Activated CD4-positive, alpha-beta T cell treated with anti-CD3 and anti-CD28 coated beads, Interleukin-2, Interleukin-4, amounts not matched to agents 100 ng/mL and 50 ng/mL, durations not matched to agents 16 hours and 8 hours (primary cell): Measurements from ENCODE around the gene FARSB.
"Not testable (repeated sequence)": the region's sequence is repeated elsewhere in the genome, so short reads cannot be mapped to it uniquely, and the experiment has no call there.

ENCODE experiments used
- DNase-seq: peaks from one replicate; pipeline ENCODE4 v3.0.0-alpha.2; 2020; ENCODE audit warnings: low spot score

Gene FARSB

GRCh38 chr2:222604749-222605515 lies 51.0 kb downstream of the FARSB start:
- DNase-seq, result no peak

GRCh38 chr2:222603501-222603900 lies 52.4 kb downstream of the FARSB start:
- no peak for DNase-seq

GRCh38 chr2:222598611-222599010 lies 57.3 kb downstream of the FARSB start:
- DNase-seq, result no peak

GRCh38 chr2:222595581-222595980 lies 60.3 kb downstream of the FARSB start:
- DNase-seq, result no peak

GRCh38 chr2:222594679-222595078 lies 61.2 kb downstream of the FARSB start:
- no peak for DNase-seq

- DNase-seq, result no peak
Observed at GRCh38 chr2:222592176-222592575, 63.7 kb downstream of the FARSB start.

- no peak for DNase-seq
Observed at GRCh38 chr2:222591661-222592060, 64.2 kb downstream of the FARSB start.

GRCh38 chr2:222584589-222584988 lies 71.3 kb downstream of the FARSB start:
- DNase-seq, result not testable (repeated sequence)

- no peak for DNase-seq
Observed at GRCh38 chr2:222582928-222583327, 73.0 kb downstream of the FARSB start.

GRCh38 chr2:222577341-222577740 lies 78.6 kb downstream of the FARSB start:
- no peak for DNase-seq

GRCh38 chr2:222576171-222577081 lies 79.5 kb downstream of the FARSB start:
- no peak for DNase-seq

GRCh38 chr2:222575618-222576017 lies 80.3 kb downstream of the FARSB start:
- DNase-seq, result no peak

- no peak for DNase-seq
Observed at GRCh38 chr2:222572751-222573174, 83.1 kb downstream of the FARSB start.

- peak; percentile 10 for DNase-seq
Observed at GRCh38 chr2:222572264-222572721, 83.6 kb downstream of the FARSB start.

- DNase-seq, result no peak
Observed at GRCh38 chr2:222569826-222570225, 86.1 kb downstream of the FARSB start.

- DNase-seq, result no peak
Observed at GRCh38 chr2:222568865-222569264, 87.0 kb downstream of the FARSB start.

GRCh38 chr2:222566229-222566628 lies 89.7 kb downstream of the FARSB start:
- DNase-seq, result no peak

GRCh38 chr2:222563936-222564335 lies 92.0 kb downstream of the FARSB start:
- no peak for DNase-seq

GRCh38 chr2:222563106-222563718 lies 92.7 kb downstream of the FARSB start:
- no peak for DNase-seq

- peak; percentile 49 for DNase-seq
Observed at GRCh38 chr2:222561817-222562645, 93.9 kb downstream of the FARSB start.

GRCh38 chr2:222561151-222561550 lies 94.7 kb downstream of the FARSB start:
- DNase-seq, result no peak

GRCh38 chr2:222554517-222554916 lies 101.4 kb downstream of the FARSB start:
- no peak for DNase-seq
